HG03060 (cell line): ENCODE measurements around the gene CCDC24.

Source experiments
- ATAC-seq: cut with Tn5 transposase; IDR thresholded peaks from one replicate; pipeline ENCODE4 v1.9.1; 2021; ENCODE audit warnings: low read depth, moderate number of reproducible peaks; ENCODE audit not compliant: unreplicated experiment

The CCDC24 gene

GRCh38 chr1:43991476-43992231 lies at the start of gene CCDC24:
Gene CCDC24, plus strand, starts transcription at chr1:43991599. Its CDS starts 280 bp downstream, at chr1:43991879.
- peak; percentile 46 for ATAC-seq

GRCh38 chr1:43942411-43942810 lies 49.0 kb upstream of the CCDC24 start:
- ATAC-seq: no peak

- ATAC-seq: no peak
Measured at GRCh38 chr1:43944860-43945259, 46.5 kb upstream of the CCDC24 start.

- no peak for ATAC-seq
Measured at GRCh38 chr1:43945674-43946235, 45.6 kb upstream of the CCDC24 start.

- peak; percentile 80 for ATAC-seq
Measured at GRCh38 chr1:43946236-43947060, 45.0 kb upstream of the CCDC24 start, which contains the start of gene IPO13. Gene IPO13, plus strand, starts transcription at chr1:43946950. Its CDS starts 651 bp downstream, at chr1:43947601.

- no peak for ATAC-seq
Measured at GRCh38 chr1:43947061-43947873, 44.1 kb upstream of the CCDC24 start.

GRCh38 chr1:43947874-43948437 lies 43.4 kb upstream of the CCDC24 start:
- ATAC-seq: no peak

GRCh38 chr1:43949678-43950077 lies 41.7 kb upstream of the CCDC24 start:
- ATAC-seq: no peak

GRCh38 chr1:43951021-43951985 lies 40.1 kb upstream of the CCDC24 start:
- ATAC-seq: no peak

GRCh38 chr1:43952731-43953346 lies 38.6 kb upstream of the CCDC24 start:
- no peak for ATAC-seq

- no peak for ATAC-seq
Measured at GRCh38 chr1:43953361-43953760, 38.0 kb upstream of the CCDC24 start.

GRCh38 chr1:43954036-43954435 lies 37.4 kb upstream of the CCDC24 start:
- ATAC-seq: no peak

- ATAC-seq: no peak
Measured at GRCh38 chr1:43956234-43956633, 35.2 kb upstream of the CCDC24 start.

GRCh38 chr1:43957407-43958040 lies 33.9 kb upstream of the CCDC24 start:
- no peak for ATAC-seq

GRCh38 chr1:43958351-43959255 lies 32.8 kb upstream of the CCDC24 start:
- no peak for ATAC-seq

- ATAC-seq: no peak
Measured at GRCh38 chr1:43960798-43961197, 30.6 kb upstream of the CCDC24 start.

GRCh38 chr1:43961692-43962091 lies 29.7 kb upstream of the CCDC24 start:
- ATAC-seq: no peak
